HFFc6 (cell line): ENCODE results near the gene INPP1. TPM values are rescaled to one million over a fixed set of nuclear protein-coding genes. Genes with fewer than 3 reads are reported as not detected.
"Not testable (repeated sequence)": the region's sequence is repeated elsewhere in the genome, so short reads cannot be mapped to it uniquely, and the experiment has no call there.

Experiments used
- DNase-seq: peaks from one replicate; pipeline ENCODE4 v3.0.0-alpha.2; 2018
- H3K27ac Mint-ChIP-seq: 2 replicates; pipeline ENCODE4 v1.8.0; 2020; ENCODE audit warnings: mild to moderate bottlenecking, mixed read lengths
- H3K27me3 Mint-ChIP-seq: 2 replicates; pipeline ENCODE4 v1.8.0; 2021; ENCODE audit warnings: mild to moderate bottlenecking, moderate library complexity, mixed read lengths; ENCODE audit not compliant: insufficient read depth
- H3K36me3 Mint-ChIP-seq: 2 replicates; pipeline ENCODE4 v1.8.0; 2021; ENCODE audit warnings: low read depth, mixed read lengths
- H3K4me1 Mint-ChIP-seq: 2 replicates; pipeline ENCODE4 v1.8.0; 2020; ENCODE audit warnings: low read depth, mixed read lengths
- H3K4me3 Mint-ChIP-seq: 2 replicates; pipeline ENCODE4 v1.8.0; 2020; ENCODE audit warnings: mild to moderate bottlenecking, moderate library complexity, mixed read lengths
- H3K9me3 Mint-ChIP-seq: 2 replicates; pipeline ENCODE4 v1.8.0; 2020; ENCODE audit warnings: mild to moderate bottlenecking, mixed read lengths
- total RNA-seq, 6 experiments: library from RNA; stranded (reverse); fragmentation: NEBNext Ultra II Directional; extraction: Animal tissue kit (Norgen Biotek cat#: 25700); gene quantifications; 2 replicates in 1 of 6; 3 replicates in 5 of 6; pipeline ENCODE4 v1.2.3, GENCODE V29; 2021
- TF ChIP-seq, protein P1 (sequence below): fragments of 200-600 bp; sonication (generic); IDR thresholded peaks from 2 replicates; pipeline ENCODE4 v1.5.0; 2021; ENCODE audit warnings: antibody characterized with exemption, mild to moderate bottlenecking

Gene INPP1
- total RNA-seq, 6 experiments from 2014 or later = 13.6 to 16.2 (median 15.7) TPM

DNA sequence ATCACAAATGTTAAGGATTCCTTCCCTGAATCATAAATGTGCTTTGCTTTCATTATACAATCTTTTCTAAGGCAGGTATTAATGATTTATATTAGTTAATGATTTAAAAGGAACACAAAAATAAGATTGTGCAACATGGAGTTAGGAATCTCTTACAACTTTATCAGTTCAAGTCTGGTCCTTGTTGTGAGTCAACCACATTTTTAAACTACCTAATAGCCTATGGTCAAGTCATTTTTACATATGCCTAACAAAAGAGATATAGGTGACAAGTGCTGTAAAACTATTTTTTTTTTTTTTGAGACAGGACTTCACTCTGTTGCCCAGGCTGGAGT lies 8.2 kb upstream of the INPP1 start:
- no peaks in the 10 kb centered on the region for H3K27me3 Mint-ChIP-seq
- H3K9me3 Mint-ChIP-seq = no peaks in the 10 kb centered on the region
- H3K27ac Mint-ChIP-seq = no peak overlapping the region

DNA sequence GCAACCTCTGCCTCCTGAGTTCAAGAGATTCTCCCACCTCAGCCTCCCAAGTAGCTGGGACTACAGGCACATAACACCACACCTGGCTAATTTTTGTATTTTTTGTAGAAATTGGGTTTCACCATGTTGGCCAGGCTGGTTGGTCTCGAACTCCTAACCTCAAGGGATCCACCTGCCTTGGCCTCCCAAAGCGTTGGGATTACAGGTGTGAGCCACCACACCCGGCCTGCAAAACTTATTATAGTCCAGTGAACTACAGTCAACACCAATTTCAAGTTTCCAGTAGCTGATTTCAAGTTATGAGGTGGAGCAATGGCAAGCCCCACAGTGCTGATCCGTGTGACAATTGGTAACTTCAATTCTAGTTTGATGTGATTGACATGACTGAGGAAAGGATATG lies 7.8 kb upstream of the INPP1 start:
- H3K4me1 Mint-ChIP-seq = peaks cover 11% of the 10 kb centered on the region
- not testable (repeated sequence) for H3K27me3 Mint-ChIP-seq, DNase-seq, H3K36me3 Mint-ChIP-seq, H3K4me3 Mint-ChIP-seq, H3K27ac Mint-ChIP-seq, H3K9me3 Mint-ChIP-seq

More for the DNA sequence above, 8.2 kb upstream of the INPP1 start:
- H3K4me3 Mint-ChIP-seq = no peak overlapping the region
- DNase-seq = no peak
- no peaks in the 10 kb centered on the region for H3K36me3 Mint-ChIP-seq
- H3K4me1 Mint-ChIP-seq = peaks cover 14% of the 10 kb centered on the region
- TF ChIP-seq, protein P1, sequence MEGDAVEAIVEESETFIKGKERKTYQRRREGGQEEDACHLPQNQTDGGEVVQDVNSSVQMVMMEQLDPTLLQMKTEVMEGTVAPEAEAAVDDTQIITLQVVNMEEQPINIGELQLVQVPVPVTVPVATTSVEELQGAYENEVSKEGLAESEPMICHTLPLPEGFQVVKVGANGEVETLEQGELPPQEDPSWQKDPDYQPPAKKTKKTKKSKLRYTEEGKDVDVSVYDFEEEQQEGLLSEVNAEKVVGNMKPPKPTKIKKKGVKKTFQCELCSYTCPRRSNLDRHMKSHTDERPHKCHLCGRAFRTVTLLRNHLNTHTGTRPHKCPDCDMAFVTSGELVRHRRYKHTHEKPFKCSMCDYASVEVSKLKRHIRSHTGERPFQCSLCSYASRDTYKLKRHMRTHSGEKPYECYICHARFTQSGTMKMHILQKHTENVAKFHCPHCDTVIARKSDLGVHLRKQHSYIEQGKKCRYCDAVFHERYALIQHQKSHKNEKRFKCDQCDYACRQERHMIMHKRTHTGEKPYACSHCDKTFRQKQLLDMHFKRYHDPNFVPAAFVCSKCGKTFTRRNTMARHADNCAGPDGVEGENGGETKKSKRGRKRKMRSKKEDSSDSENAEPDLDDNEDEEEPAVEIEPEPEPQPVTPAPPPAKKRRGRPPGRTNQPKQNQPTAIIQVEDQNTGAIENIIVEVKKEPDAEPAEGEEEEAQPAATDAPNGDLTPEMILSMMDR = no peak

DNA sequence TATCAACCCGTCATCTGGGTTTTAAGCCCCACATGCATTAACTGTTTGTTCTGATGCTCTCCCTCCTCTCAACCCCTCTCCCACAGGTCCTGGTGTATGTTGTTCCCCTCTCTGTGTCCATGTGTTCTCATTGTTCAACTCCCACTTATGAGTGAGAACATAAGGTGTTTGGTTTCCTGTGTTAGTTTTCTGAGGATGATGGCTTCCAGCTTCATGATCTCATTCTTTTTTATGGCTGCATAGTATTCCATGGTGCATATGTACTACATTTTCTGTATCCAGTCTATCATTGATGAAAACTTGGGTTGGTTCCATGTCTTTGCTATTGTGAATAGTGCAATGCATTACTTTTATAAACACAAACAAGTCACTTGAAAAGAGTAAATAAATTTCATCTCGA lies 7.0 kb upstream of the INPP1 start:
- Mint-ChIP-seq H3K9me3 (no peaks in the 10 kb centered on the region), H3K4me1 (peaks cover 9% of the 10 kb centered on the region), H3K27ac (no peak overlapping the region), H3K27me3 (no peaks in the 10 kb centered on the region), H3K36me3 (no peaks in the 10 kb centered on the region), H3K4me3 (no peak overlapping the region)
- no peak for DNase-seq
- TF ChIP-seq, protein P1 = no peak

DNA sequence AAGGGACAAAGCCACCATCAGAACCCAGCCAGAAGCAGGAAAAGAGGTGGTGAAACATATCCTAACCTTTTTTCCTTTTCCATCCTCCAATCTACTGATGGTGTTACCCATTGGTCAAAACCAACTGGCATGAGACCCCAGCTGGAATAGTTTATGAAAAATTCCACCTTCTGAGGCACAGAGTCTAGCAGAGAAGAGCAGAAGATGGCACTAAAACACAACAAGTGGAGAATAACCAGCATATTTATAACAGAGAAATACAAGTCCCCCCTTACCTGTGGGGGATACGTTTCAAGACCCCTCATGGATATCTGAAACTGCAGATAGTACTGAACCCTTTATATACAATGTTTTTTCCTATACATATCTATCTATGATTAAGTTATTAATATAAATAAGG lies 4.9 kb upstream of the INPP1 start:
- TF ChIP-seq, protein P1 = no peak
- Mint-ChIP-seq H3K36me3 (no peaks in the 10 kb centered on the region), H3K9me3 (no peaks in the 10 kb centered on the region), H3K27me3 (no peaks in the 10 kb centered on the region), H3K4me1 (peaks cover 19% of the 10 kb centered on the region), H3K4me3 (no peak overlapping the region), H3K27ac (no peak overlapping the region)
- no peak for DNase-seq

DNA sequence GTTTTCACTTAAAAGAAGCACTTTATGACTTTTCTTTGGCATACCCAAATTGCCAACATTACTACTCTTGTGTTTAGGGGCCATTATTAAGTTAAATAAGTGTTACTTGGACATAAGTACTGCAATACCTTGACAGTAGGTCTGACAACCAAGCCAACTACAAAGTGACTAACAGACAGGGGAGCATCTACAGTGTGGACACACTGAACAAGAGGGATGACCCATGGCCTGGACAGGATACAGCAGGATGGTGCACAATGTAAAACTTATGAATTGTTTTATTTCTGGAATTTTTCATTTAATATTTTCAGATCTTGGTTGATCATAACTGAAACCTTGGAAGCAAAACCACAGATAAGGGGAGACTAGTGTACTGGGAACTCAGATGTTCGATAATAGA lies 4.0 kb upstream of the INPP1 start:
- DNase-seq = no peak
- Mint-ChIP-seq H3K27me3 (no peaks in the 10 kb centered on the region), H3K36me3 (no peaks in the 10 kb centered on the region), H3K4me1 (peaks cover 18% of the 10 kb centered on the region), H3K9me3 (no peaks in the 10 kb centered on the region), H3K4me3 (no peak overlapping the region), H3K27ac (no peak overlapping the region)
- TF ChIP-seq, protein P1 = no peak

DNA sequence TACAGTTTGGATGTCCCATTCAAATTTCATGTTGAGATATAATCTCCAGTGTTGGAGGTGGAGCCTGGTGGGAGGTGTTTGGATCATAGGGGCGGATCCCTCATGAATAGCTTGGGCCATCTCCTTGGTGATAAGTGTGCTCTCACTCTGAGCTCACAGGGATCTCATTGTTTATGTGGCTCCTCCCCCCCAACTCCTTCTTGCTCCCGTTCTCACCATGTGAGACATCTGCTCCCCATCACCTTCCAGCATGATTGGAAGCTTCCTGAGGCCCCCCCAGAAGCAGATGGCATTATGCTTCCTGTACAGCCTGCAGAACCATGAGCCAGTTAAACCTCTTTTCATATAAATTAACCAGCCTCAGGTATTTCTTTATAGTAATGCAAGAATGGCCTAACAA lies 3.0 kb upstream of the INPP1 start:
- H3K4me1 Mint-ChIP-seq = peaks cover 22% of the 10 kb centered on the region
- no peaks in the 10 kb centered on the region for H3K36me3 Mint-ChIP-seq
- H3K27me3 Mint-ChIP-seq = no peaks in the 10 kb centered on the region
- H3K27ac Mint-ChIP-seq = no peak overlapping the region
- DNase-seq = no peak
- no peaks in the 10 kb centered on the region for H3K9me3 Mint-ChIP-seq
- H3K4me3 Mint-ChIP-seq = no peak overlapping the region
- TF ChIP-seq, protein P1 = no peak
